ENCODE measurements around the gene KRTAP5-1.

- TF ChIP-seq EP300 (IDR thresholded peaks at IDR 0.05; ENCODE audit: borderline replicate concordance in 1 of 2, control insufficient read depth in 1 of 2, low read depth in 2 of 2, low read length in 2 of 2) (no peak), ZZZ3 (IDR thresholded peaks at IDR 0.05; ENCODE audit: control insufficient read depth, insufficient read length, low read depth) (no peak), NFXL1 (IDR thresholded peaks at IDR 0.05; ENCODE audit: borderline replicate concordance) (no peak)
These were observed 28.7 kb downstream of the KRTAP5-1 start for GRCh38 chr11:1556278-1556902.
